B cell (primary cell): ENCODE results near the gene FAM13C. TPM values are rescaled to one million over a fixed set of nuclear protein-coding genes. Genes with fewer than 3 reads are reported as not detected.

Source experiments
- ATAC-seq: fragments of 200-7000 bp; cut with Tn5 transposase; one replicate; pipeline ENCODE4 v1.10.0; 2021; ENCODE audit warnings: low read depth, mild to moderate bottlenecking, moderate number of reproducible peaks, moderate library complexity
- CTCF ChIA-PET: fragments of 350-600 bp; sonication (Branson Sonifier 250); formaldehyde crosslinking; loops from one replicate; lab custom pipeline; 2021; ENCODE audit warnings: antibody characterized with exemption, inconsistent platforms; lab: Charles Lee
- POLR2A ChIA-PET: fragments of 350-600 bp; sonication (Branson Sonifier 250); formaldehyde crosslinking; loops from one replicate; lab custom pipeline; 2021; ENCODE audit warnings: antibody characterized with exemption; lab: Charles Lee
- DNase-seq: peaks from one replicate; pipeline ENCODE4 v3.0.0; 2013
- H2AFZ ChIP-seq: 2 replicates; pipeline ENCODE4 v1.6.1; 2012; ENCODE audit warnings: mild to moderate bottlenecking, low read depth, low read length; ENCODE audit not compliant: insufficient read depth, poor library complexity, severe bottlenecking
- H3K27ac ChIP-seq, 2 donors: 1 replicate in 1 of 2; 2 replicates in 1 of 2; pipeline ENCODE4 v1.5.1; 2012 to 2013; ENCODE audit warnings: low read length in 2 of 2, mild to moderate bottlenecking in 2 of 2, moderate library complexity in 1 of 2
- H3K27me3 ChIP-seq, 4 experiments: fragments of 200-600 bp in 1 of 4; sonication (generic) in 1 of 4; replicated peaks in 1 of 4; 1 replicate in 2 of 4; 2 replicates in 2 of 4; pipeline versions ENCODE4 v1.6.1 to v1.7.0; 2013 to 2016; ENCODE audit warnings: low read length in 3 of 4, mild to moderate bottlenecking in 2 of 4, mixed read lengths in 1 of 4, moderate library complexity in 1 of 4; ENCODE audit not compliant: insufficient read depth in 4 of 4, control insufficient read depth in 3 of 4; ENCODE audit errors: control extremely low read depth in 1 of 4
- H3K36me3 ChIP-seq, 2 experiments: replicated peaks in 1 of 2; 1 replicate in 1 of 2; 2 replicates in 1 of 2; pipeline versions ENCODE4 v1.6.1 to v1.7.1; 2013; ENCODE audit warnings: low read length in 1 of 2; ENCODE audit not compliant: insufficient read depth in 2 of 2, control insufficient read depth in 1 of 2; ENCODE audit errors: control extremely low read depth in 1 of 2, extremely low read depth in 1 of 2
- H3K4me1 ChIP-seq, 2 donors: fragments of 200-600 bp in 1 of 2; sonication (generic) in 1 of 2; 1 replicate in 1 of 2; 2 replicates in 1 of 2; pipeline versions ENCODE4 v1.5.1 to v1.6.1; 2013 to 2017; ENCODE audit warnings: low read length in 2 of 2; ENCODE audit not compliant: control insufficient read depth in 2 of 2, insufficient read depth in 2 of 2
- H3K4me2 ChIP-seq: replicated peaks from 2 replicates; pipeline ENCODE3; 2012; ENCODE audit warnings: mild to moderate bottlenecking, low read depth, low read length; ENCODE audit not compliant: poor library complexity, severe bottlenecking
- H3K4me3 ChIP-seq, 5 experiments: fragments of 200-600 bp in 1 of 5; sonication (generic) in 1 of 5; 1 replicate in 3 of 5; 2 replicates in 2 of 5; pipeline versions ENCODE4 v1.5.1 to v1.7.0; 2011 to 2016; ENCODE audit warnings: low read length in 4 of 5, mild to moderate bottlenecking in 4 of 5, low read depth in 2 of 5, control low read depth in 1 of 5, moderate library complexity in 1 of 5; ENCODE audit not compliant: insufficient read depth in 1 of 5; ENCODE audit errors: control extremely low read depth in 1 of 5, extremely low read depth in 1 of 5
- H3K79me2 ChIP-seq: fragments of 200-600 bp; sonication (generic); one replicate; pipeline ENCODE4 v1.6.0; 2016; ENCODE audit warnings: low read length; ENCODE audit not compliant: control insufficient read depth, insufficient read depth
- H3K9ac ChIP-seq: fragments of 200-600 bp; sonication (generic); 2 replicates; pipeline ENCODE4 v1.6.1; 2017; ENCODE audit warnings: mild to moderate bottlenecking, low read length, moderate library complexity
- H3K9me3 ChIP-seq, 3 donors: one replicate each; pipeline versions ENCODE4 v1.6.1 to v1.7.1; 2013; ENCODE audit warnings: low read length in 2 of 3; ENCODE audit not compliant: control insufficient read depth in 2 of 3, insufficient read depth in 1 of 3; ENCODE audit errors: control extremely low read depth in 1 of 3
- H4K20me1 ChIP-seq: 2 replicates; pipeline ENCODE4 v1.6.0; 2012; ENCODE audit warnings: mild to moderate bottlenecking, low read length; ENCODE audit not compliant: insufficient read depth, control insufficient read depth, poor library complexity, severe bottlenecking
- H3K27ac Mint-ChIP-seq: one replicate; pipeline ENCODE4 v1.8.0; 2021; ENCODE audit warnings: mixed read lengths
- H3K27me3 Mint-ChIP-seq: one replicate; pipeline ENCODE4 v1.8.0; 2021; ENCODE audit warnings: mixed read lengths
- H3K4me1 Mint-ChIP-seq: one replicate; pipeline ENCODE4 v1.8.0; 2021; ENCODE audit warnings: mixed read lengths
- H3K4me3 Mint-ChIP-seq: one replicate; pipeline ENCODE4 v1.8.0; 2021; ENCODE audit warnings: mixed read lengths
- H3K9me3 Mint-ChIP-seq: one replicate; pipeline ENCODE4 v1.8.0; 2022; ENCODE audit warnings: mixed read lengths; ENCODE audit not compliant: insufficient read depth
- EZH2 ChIP-seq: IDR thresholded peaks from 2 replicates; pipeline ENCODE4 v1.6.1; 2012; ENCODE audit warnings: borderline replicate concordance, low read depth, mild to moderate bottlenecking, moderate library complexity, low read length; ENCODE audit not compliant: insufficient read depth, poor library complexity, severe bottlenecking
- WGBS: methylation state at CpG from one replicate; pipeline ENCODE4 v1.1.5; 2013; ENCODE audit warnings: missing lambda C conversion rate; ENCODE audit not compliant: insufficient coverage; 5-methylcytosine and 5-hydroxymethylcytosine counted together
- intact Hi-C: fragments of 100-400 bp; cut with micrococcal nuclease; formaldehyde crosslinking; loops from one replicate; pipeline ENCODE4 v1.10.0; 2022
- polyA plus RNA-seq: library from polyadenylated mRNA; depleted of rRNA; stranded (reverse); fragments of >200 nt; gene quantifications from 2 replicates; pipeline ENCODE4 v1.2.3, GENCODE V29; 2012
- total RNA-seq, 2 donors: library from RNA; stranded (reverse); fragments of 120-200 nt in 1 of 2; gene quantifications; 1 replicate in 1 of 2; 2 replicates in 1 of 2; pipeline versions ENCODE4 v1.2.3 to v1.2.4, GENCODE V29; 2013 to 2022
- TF ChIP-seq, protein P1 (sequence below): fragments of 200-600 bp; IDR thresholded peaks from one replicate; pipeline ENCODE4 v1.8.0; 2022; ENCODE audit warnings: antibody characterized with exemption, mild to moderate bottlenecking

FAM13C gene
- total and polyA plus RNA-seq, 2 donors (not counting 1 experiment from before 2014, with no cell fraction given), result not detected

GRCh38 chr10:59214160-59214559 lies 148.2 kb downstream of the FAM13C start:
- Histone ChIP-seq H3K4me2 (no peak overlapping the region), H3K27ac (no peak overlapping the region), H3K4me1 (no peaks in the 10 kb centered on the region), H3K4me3 (no peak overlapping the region), H3K9ac (no peak overlapping the region), H2AFZ (no peak overlapping the region), H3K36me3 (no peaks in the 10 kb centered on the region), H3K27me3 (no peaks in the 10 kb centered on the region), H3K79me2 (no peaks in the 10 kb centered on the region), H3K9me3 (no peaks in the 10 kb centered on the region), H4K20me1 (no peaks in the 10 kb centered on the region)
- CTCF ChIA-PET, result no interaction called here
- Mint-ChIP-seq H3K27ac (no peak overlapping the region), H3K27me3 (no peaks in the 10 kb centered on the region), H3K4me1 (no peaks in the 10 kb centered on the region), H3K9me3 (no peaks in the 10 kb centered on the region), H3K4me3 (no peak overlapping the region)
- TF ChIP-seq, protein P1, sequence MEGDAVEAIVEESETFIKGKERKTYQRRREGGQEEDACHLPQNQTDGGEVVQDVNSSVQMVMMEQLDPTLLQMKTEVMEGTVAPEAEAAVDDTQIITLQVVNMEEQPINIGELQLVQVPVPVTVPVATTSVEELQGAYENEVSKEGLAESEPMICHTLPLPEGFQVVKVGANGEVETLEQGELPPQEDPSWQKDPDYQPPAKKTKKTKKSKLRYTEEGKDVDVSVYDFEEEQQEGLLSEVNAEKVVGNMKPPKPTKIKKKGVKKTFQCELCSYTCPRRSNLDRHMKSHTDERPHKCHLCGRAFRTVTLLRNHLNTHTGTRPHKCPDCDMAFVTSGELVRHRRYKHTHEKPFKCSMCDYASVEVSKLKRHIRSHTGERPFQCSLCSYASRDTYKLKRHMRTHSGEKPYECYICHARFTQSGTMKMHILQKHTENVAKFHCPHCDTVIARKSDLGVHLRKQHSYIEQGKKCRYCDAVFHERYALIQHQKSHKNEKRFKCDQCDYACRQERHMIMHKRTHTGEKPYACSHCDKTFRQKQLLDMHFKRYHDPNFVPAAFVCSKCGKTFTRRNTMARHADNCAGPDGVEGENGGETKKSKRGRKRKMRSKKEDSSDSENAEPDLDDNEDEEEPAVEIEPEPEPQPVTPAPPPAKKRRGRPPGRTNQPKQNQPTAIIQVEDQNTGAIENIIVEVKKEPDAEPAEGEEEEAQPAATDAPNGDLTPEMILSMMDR, result no peak
- no peak for TF ChIP-seq EZH2
- POLR2A ChIA-PET, result no interaction called here
- ATAC-seq (no peak), DNase-seq (no peak)
- WGBS, result no CpG with 5 or more reads among the region's 1 CpG
- intact Hi-C loops, result no loop called here

GRCh38 chr10:59212301-59212798 lies 150.0 kb downstream of the FAM13C start:
- POLR2A ChIA-PET, result no interaction called here
- Histone ChIP-seq H3K9me3 (peaks cover 0 to 1% (median 0%) of the 10 kb centered on the region in 3 donors), H4K20me1 (no peaks in the 10 kb centered on the region), H3K27me3 (no peaks in the 10 kb centered on the region), H3K4me1 (no peaks in the 10 kb centered on the region), H3K79me2 (no peaks in the 10 kb centered on the region), H2AFZ (no peak overlapping the region), H3K4me3 (no peak overlapping the region), H3K4me2 (no peak overlapping the region), H3K27ac (no peak overlapping the region), H3K9ac (no peak overlapping the region), H3K36me3 (no peaks in the 10 kb centered on the region)
- CTCF ChIA-PET, result no interaction called here
- DNase-seq (no peak), ATAC-seq (no peak)
- Mint-ChIP-seq H3K4me1 (no peaks in the 10 kb centered on the region), H3K27me3 (no peaks in the 10 kb centered on the region), H3K27ac (no peak overlapping the region), H3K4me3 (no peak overlapping the region), H3K9me3 (no peaks in the 10 kb centered on the region)
- intact Hi-C loops, result no loop called here
- no CpG with 5 or more reads among the region's 2 CpGs for WGBS
- TF ChIP-seq, protein P1, result no peak
